HG03575 (cell line): ENCODE data around the gene IPO5.
A peak's percentile ranks its signal among the peaks of the same experiment; 100 is the strongest.
"Not testable (repeated sequence)": the region's sequence is repeated elsewhere in the genome, so short reads cannot be mapped to it uniquely, and the experiment has no call there.

ENCODE experiments used
- ATAC-seq: cut with Tn5 transposase; IDR thresholded peaks from one replicate; pipeline ENCODE4 v1.9.1; 2021; ENCODE audit not compliant: unreplicated experiment, insufficient number of reproducible peaks, low FRiP score; ENCODE audit errors: extremely low read depth

Gene IPO5

GRCh38 chr13:97946951-97947588 lies 6.4 kb upstream of the IPO5 start:
- ATAC-seq: no peak

- no peak for ATAC-seq
These were observed 5.4 kb upstream of the IPO5 start for GRCh38 chr13:97948041-97948440.

- ATAC-seq: not testable (repeated sequence)
These were observed 4.2 kb upstream of the IPO5 start for GRCh38 chr13:97949316-97949715.

GRCh38 chr13:97951376-97951775 lies 2.1 kb upstream of the IPO5 start:
- ATAC-seq: no peak

DNA sequence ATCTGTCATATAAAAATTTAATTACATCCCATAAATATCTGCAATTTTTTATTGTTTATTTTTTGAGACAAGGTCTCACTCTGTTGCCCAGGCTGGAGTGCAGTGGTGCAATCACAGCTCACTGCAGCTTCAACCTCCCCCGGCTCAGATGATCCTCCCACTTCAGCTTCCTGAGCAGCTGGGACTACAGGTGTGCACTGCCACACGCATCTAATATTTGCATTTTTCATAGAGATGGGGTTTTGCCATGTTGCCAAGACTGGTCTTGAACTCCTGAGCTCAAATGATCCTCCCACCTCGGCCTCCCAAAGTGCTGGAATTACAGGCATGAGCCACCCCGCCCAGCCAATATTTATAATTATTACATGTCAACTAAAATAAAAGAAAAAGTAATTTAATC lies 644 bp upstream of the IPO5 start:
- ATAC-seq: not testable (repeated sequence)

DNA sequence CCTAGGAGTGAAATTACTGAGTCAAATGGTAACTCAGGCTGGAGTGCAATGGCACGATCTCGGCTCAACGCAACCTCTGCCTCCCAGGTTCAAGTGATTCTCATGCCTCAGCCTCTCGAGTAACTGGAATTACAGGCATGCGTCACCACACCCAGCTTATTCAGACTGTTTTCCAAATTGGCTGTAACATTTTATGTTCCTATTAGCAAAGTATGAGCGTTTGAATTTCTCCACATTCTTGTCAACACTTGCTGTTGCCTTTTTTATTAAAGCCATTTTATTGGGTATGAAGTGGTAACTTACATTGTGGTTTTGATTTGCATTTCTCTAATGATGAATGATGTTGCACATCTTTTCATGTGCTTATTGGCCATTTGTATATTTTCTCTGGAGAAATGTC lies 7.9 kb downstream of the IPO5 start:
- ATAC-seq: no peak

DNA sequence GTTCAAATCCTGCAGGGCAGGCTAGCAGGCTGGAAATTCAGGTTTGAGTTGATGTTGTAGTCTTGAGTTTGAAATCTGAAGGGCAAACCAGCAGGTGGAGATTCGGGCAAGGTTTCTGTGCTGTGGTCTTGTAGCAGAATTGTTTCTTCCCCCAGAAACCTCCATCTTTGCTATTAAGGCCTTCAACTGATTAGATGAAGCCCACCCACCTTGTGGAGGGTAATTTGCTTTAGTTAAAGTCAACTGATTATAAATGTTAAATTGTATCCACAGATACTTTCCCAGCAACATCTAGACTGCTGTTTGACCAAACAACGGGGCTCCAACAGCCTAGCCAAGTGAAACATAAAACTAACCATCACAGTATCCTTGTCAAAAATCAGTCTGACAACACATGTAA lies 9.4 kb downstream of the IPO5 start:
- no peak for ATAC-seq

- no peak for ATAC-seq
These were observed 13.8 kb downstream of the IPO5 start for GRCh38 chr13:97967226-97967625.

- ATAC-seq: no peak
These were observed 14.5 kb downstream of the IPO5 start for GRCh38 chr13:97967948-97968347.

DNA sequence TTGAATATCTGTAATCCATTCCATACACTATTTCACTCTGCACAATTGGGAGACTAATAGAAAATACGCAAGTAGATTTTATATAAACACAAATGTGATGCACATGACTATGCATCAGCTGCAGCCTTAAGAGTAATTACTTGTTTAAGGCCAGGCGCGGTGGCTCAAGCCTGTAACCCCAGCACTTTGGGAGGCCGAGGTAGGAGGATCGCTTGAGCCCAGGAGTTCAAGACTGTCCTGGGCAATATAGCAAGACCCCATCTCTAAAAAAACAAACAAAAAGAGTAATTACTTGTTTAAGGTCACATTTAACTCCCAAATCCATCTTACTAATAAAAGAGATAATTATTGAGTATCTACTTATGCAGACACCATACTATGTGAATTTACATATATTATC lies 18.0 kb downstream of the IPO5 start:
- ATAC-seq: no peak

GRCh38 chr13:97974773-97975172 lies 21.3 kb downstream of the IPO5 start:
- no peak for ATAC-seq

DNA sequence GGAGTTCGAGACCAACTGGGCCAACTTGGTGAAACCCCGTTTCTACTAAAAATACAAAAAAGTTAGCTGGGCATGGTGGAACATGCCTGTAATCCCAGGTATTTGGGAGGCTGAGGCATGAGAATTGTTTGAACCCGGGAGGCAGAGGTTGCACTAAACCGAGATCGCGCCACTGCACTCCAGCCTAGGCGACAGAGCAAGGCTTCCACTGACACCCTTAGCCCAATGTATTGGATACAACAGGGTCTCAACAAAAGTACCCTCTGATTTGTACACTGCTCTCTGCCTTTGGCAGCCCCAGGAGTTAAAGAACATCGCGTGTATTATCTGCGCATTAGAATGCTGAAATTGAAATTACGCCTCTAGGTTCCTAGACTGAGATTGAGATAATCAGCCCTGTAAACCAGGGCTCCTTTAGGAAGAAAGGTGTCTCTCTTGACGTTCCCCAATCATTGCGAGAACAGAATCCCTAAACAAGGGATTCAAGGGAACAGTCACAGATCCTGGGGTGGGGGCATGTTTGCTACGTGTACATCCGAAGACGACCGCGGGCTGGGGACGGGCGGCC lies 21.9 kb downstream of the IPO5 start:
- no peak for ATAC-seq

- peak; percentile 48 for ATAC-seq
These were observed 22.6 kb downstream of the IPO5 start for GRCh38 chr13:97975848-97976609.

- ATAC-seq: peak; percentile 21
These were observed 23.4 kb downstream of the IPO5 start for GRCh38 chr13:97976610-97977521.

- no peak for ATAC-seq
These were observed 24.5 kb downstream of the IPO5 start for GRCh38 chr13:97977982-97978381.

DNA sequence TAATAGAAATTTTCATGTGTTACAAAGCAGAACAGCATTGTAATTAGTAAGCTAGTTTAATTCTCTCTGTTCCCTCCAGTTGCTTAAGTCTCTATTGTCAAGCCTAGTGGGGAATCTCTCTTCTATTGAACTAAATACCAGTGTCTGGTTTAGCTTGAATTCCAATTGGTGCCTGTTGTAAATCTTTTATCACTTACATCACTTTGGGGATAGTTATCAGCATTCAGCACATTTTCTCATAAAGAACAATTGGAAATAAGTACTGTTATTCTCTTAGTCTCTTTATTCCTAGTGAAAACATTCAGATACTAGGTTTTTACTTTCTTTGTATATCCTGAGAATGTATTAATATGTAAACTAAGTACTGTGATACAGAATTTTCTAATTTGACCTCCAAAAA lies 25.2 kb downstream of the IPO5 start:
- ATAC-seq: no peak

GRCh38 chr13:97979051-97979450 lies 25.6 kb downstream of the IPO5 start:
- no peak for ATAC-seq

DNA sequence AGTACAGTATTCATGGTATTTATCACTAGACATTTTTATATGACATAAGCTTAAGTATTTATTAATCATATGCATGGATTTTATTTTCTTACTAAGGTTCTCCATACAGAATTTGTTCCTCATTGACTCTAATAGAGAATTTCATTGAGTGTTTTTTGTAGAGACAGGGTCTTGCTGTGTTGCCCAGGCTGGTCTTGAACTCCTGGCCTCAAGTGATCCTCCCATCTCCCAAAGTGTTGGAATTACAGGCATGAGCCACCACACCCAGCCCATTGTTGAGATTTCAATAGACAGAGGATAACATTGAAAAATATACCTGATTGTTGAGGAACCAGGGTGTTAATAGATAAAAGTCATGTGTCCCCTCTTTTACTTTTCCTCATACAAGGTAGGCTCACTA lies 26.1 kb downstream of the IPO5 start:
- ATAC-seq: no peak

DNA sequence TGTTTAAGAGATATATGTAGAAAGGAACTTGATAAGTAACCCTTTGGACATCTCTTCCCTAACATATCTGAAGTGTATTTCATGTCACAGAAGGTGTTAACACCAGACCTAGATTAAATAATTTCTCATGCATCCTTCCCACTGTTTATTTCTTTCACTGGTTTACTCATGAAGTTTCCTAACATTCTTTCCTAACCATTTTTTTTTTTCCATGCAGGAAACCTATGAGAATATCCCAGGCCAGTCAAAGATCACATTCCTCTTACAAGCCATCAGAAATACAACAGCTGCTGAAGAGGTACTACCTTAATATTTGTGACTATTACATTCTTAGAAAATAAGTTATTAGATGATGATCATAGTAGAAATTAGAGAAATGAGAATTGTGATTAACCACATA lies 28.8 kb downstream of the IPO5 start:
- ATAC-seq: no peak
